ENCODE data around the gene ALAS1. TPM values are rescaled to one million over a fixed set of nuclear protein-coding genes. Genes with fewer than 3 reads are reported as not detected.

ALAS1 gene
- total and polyA plus RNA-seq, 2 of the 13 experiments (the other 11 are each of a cell fraction or from before 2014, with no cell fraction given) = 36.0 to 43.2 TPM

- TF ChIP-seq, protein P1, sequence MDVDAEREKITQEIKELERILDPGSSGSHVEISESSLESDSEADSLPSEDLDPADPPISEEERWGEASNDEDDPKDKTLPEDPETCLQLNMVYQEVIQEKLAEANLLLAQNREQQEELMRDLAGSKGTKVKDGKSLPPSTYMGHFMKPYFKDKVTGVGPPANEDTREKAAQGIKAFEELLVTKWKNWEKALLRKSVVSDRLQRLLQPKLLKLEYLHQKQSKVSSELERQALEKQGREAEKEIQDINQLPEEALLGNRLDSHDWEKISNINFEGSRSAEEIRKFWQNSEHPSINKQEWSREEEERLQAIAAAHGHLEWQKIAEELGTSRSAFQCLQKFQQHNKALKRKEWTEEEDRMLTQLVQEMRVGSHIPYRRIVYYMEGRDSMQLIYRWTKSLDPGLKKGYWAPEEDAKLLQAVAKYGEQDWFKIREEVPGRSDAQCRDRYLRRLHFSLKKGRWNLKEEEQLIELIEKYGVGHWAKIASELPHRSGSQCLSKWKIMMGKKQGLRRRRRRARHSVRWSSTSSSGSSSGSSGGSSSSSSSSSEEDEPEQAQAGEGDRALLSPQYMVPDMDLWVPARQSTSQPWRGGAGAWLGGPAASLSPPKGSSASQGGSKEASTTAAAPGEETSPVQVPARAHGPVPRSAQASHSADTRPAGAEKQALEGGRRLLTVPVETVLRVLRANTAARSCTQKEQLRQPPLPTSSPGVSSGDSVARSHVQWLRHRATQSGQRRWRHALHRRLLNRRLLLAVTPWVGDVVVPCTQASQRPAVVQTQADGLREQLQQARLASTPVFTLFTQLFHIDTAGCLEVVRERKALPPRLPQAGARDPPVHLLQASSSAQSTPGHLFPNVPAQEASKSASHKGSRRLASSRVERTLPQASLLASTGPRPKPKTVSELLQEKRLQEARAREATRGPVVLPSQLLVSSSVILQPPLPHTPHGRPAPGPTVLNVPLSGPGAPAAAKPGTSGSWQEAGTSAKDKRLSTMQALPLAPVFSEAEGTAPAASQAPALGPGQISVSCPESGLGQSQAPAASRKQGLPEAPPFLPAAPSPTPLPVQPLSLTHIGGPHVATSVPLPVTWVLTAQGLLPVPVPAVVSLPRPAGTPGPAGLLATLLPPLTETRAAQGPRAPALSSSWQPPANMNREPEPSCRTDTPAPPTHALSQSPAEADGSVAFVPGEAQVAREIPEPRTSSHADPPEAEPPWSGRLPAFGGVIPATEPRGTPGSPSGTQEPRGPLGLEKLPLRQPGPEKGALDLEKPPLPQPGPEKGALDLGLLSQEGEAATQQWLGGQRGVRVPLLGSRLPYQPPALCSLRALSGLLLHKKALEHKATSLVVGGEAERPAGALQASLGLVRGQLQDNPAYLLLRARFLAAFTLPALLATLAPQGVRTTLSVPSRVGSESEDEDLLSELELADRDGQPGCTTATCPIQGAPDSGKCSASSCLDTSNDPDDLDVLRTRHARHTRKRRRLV (CRISPR knock-in tag; IDR thresholded peaks at IDR 0.05) = no peak; the same call in 1 of the 2 replicates
- TF ChIP-seq TGIF2 (CRISPR knock-in tag; IDR thresholded peaks at IDR 0.05) (peak; percentile 88), POLR2A (IDR thresholded peaks at IDR 0.05; ENCODE audit: insufficient read depth in 1 of 2, low read depth in 2 of 2, low read length in 2 of 2) (peak; percentile 74 to 76), ATF7-NPFF (CRISPR knock-in tag; IDR thresholded peaks at IDR 0.05; ENCODE audit: low read depth) (no peak; the same call in 1 of the 2 replicates), ISX (CRISPR knock-in tag; conservative IDR thresholded peaks at IDR 0.05) (no peak), E2F2 (CRISPR knock-in tag; IDR thresholded peaks at IDR 0.05; ENCODE audit: borderline replicate concordance) (no peak), ZNF431 (CRISPR knock-in tag; IDR thresholded peaks at IDR 0.05; ENCODE audit: borderline replicate concordance, low read depth) (0 out of 2 replicates have a peak, but pooled peaks have one; percentile 20), THAP9 (CRISPR knock-in tag; IDR thresholded peaks at IDR 0.05; ENCODE audit: borderline replicate concordance) (peak; percentile 68; the same call in 1 of the 2 replicates), FOXK1 (CRISPR knock-in tag; IDR thresholded peaks at IDR 0.05; ENCODE audit: borderline replicate concordance, low read depth) (peak; percentile 80; the same call in 1 of the 2 replicates), ZNF326 (CRISPR knock-in tag; IDR thresholded peaks at IDR 0.05; ENCODE audit: borderline replicate concordance) (no peak), ZNF281 (CRISPR knock-in tag; IDR thresholded peaks at IDR 0.05; ENCODE audit: borderline replicate concordance) (peak; percentile 23; the same call in 1 of the 2 replicates), ZNF10 (CRISPR knock-in tag; IDR thresholded peaks at IDR 0.05; ENCODE audit: borderline replicate concordance, low read depth) (no peak)
- TF ChIP-seq, protein P2, sequence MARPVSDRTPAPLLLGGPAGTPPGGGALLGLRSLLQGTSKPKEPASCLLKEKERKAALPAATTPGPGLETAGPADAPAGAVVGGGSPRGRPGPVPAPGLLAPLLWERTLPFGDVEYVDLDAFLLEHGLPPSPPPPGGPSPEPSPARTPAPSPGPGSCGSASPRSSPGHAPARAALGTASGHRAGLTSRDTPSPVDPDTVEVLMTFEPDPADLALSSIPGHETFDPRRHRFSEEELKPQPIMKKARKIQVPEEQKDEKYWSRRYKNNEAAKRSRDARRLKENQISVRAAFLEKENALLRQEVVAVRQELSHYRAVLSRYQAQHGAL (CRISPR knock-in tag; IDR thresholded peaks at IDR 0.05; ENCODE audit: not compliant biosample characterization) = no peak
Measured at GRCh38 chr3:52154135-52155094, 43.5 kb upstream of the ALAS1 start, which contains the start of gene POC1A (continued).

All from HepG2 (cell line).